ENCODE data around the gene SCN5A.
"Not testable (repeated sequence)": the region's sequence is repeated elsewhere in the genome, so short reads cannot be mapped to it uniquely, and the experiment has no call there.

Gene SCN5A

DNA sequence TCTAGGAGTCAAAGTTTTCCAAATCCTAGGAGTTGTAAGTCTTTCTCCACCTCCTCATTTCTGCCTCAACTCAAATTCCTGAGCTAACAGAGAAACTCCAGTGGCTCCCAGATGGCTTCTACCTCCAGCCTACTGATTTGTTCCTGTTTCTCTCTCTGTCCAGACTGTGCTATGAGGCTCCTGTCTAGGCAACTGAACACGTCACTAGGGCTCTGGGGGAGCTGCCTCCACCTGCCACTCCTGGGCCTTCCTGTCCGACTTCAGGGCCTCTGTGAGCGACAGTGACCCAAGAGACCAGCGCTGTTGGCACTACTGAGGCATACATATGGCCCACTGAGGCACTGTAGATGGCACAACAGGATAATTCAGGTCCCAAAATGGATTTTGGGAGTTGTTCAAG, 82.0 kb downstream of the SCN5A start:
- TF ChIP-seq, protein P1, sequence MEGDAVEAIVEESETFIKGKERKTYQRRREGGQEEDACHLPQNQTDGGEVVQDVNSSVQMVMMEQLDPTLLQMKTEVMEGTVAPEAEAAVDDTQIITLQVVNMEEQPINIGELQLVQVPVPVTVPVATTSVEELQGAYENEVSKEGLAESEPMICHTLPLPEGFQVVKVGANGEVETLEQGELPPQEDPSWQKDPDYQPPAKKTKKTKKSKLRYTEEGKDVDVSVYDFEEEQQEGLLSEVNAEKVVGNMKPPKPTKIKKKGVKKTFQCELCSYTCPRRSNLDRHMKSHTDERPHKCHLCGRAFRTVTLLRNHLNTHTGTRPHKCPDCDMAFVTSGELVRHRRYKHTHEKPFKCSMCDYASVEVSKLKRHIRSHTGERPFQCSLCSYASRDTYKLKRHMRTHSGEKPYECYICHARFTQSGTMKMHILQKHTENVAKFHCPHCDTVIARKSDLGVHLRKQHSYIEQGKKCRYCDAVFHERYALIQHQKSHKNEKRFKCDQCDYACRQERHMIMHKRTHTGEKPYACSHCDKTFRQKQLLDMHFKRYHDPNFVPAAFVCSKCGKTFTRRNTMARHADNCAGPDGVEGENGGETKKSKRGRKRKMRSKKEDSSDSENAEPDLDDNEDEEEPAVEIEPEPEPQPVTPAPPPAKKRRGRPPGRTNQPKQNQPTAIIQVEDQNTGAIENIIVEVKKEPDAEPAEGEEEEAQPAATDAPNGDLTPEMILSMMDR (IDR thresholded peaks at IDR 0.05; ENCODE audit: low read length) = no peak
- no peak for TF ChIP-seq EZH2 (optimal IDR thresholded peaks at IDR 0.05; ENCODE audit: low read depth, low read length)
- no peak for TF ChIP-seq EZH2phosphoT487 (IDR thresholded peaks at IDR 0.05; ENCODE audit: low read length)
- Histone ChIP-seq H3K36me3 (replicated peaks; ENCODE audit: insufficient read depth, low read length) (no peaks in the 10 kb centered on the region), H3K79me2 (ENCODE audit: low read length) (no peaks in the 10 kb centered on the region), H3K4me1 (ENCODE audit: low read length) (no peaks in the 10 kb centered on the region), H3K9ac (ENCODE audit: low read length) (no peak overlapping the region), H3K9me2 (replicated peaks; ENCODE audit: insufficient read depth, low read length) (no peaks in the 10 kb centered on the region), H3K4me2 (ENCODE audit: low read depth, low read length) (no peak overlapping the region), H4K20me1 (ENCODE audit: insufficient read depth, low read length) (no peaks in the 10 kb centered on the region), H3K27ac (ENCODE audit: low read length) (no peak overlapping the region), H2AFZ (ENCODE audit: low read length) (no peak overlapping the region), H3K4me3 (ENCODE audit: low read length) (no peak overlapping the region), H3K9me3 (replicated peaks; ENCODE audit: insufficient read depth, low read length) (no peaks in the 10 kb centered on the region), H3K27me3 (replicated peaks; ENCODE audit: insufficient read depth, low read length) (no peaks in the 10 kb centered on the region), H3F3A (ENCODE audit: insufficient read depth, low read length) (no peaks in the 10 kb centered on the region)
- no peak for DNase-seq

DNA sequence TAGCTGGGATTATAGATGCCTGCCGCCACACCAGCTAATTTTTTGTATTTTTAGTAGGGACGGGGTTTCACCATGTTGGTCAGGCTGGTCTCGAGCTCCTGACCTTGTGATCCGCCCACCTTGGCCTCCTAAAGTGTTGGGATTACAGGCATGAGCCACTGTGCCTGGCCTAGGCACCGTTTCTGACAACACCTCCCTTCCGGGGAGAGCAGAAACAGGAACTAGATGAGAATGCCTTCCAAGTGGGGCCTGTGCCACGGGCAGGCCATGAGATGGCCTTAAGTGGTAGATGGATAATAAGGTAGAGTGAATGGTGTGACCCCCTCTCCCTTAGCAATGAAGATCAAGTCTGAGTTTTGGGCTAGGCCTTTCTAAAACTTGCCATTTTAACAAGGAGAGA, 82.7 kb downstream of the SCN5A start:
- not testable (repeated sequence) for DNase-seq; H4K20me1 ChIP-seq (ENCODE audit: insufficient read depth, low read length); H3K36me3 ChIP-seq (replicated peaks; ENCODE audit: insufficient read depth, low read length)

DNA sequence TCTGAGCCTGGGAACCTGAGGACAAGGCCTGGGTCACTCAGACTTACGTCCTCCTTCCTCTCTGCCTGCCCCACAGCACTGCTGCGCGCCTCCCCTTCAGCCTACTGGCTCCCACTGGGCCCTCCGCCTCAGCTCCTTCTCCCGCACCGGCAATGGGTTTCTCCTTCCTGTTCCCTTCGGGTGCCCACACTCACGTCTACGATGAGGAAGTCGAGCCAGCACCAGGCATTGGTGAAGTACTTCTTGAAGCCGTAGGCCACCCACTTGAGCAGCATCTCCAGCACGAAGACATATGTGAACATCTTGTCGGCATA, 83.3 kb downstream of the SCN5A start:
- no peak overlapping the region for H3K27ac ChIP-seq (ENCODE audit: low read length)
- H3K9me2 ChIP-seq (replicated peaks; ENCODE audit: insufficient read depth, low read length) = no peaks in the 10 kb centered on the region
- H2AFZ ChIP-seq (ENCODE audit: low read length) = no peak overlapping the region
- no peaks in the 10 kb centered on the region for H3K27me3 ChIP-seq (replicated peaks; ENCODE audit: insufficient read depth, low read length)
- no peaks in the 10 kb centered on the region for H3K79me2 ChIP-seq (ENCODE audit: low read length)
- no peaks in the 10 kb centered on the region for H3K4me1 ChIP-seq (ENCODE audit: low read length)
- no peaks in the 10 kb centered on the region for H3F3A ChIP-seq (ENCODE audit: insufficient read depth, low read length)
- H3K4me2 ChIP-seq (ENCODE audit: low read depth, low read length) = no peak overlapping the region
- no peaks in the 10 kb centered on the region for H3K36me3 ChIP-seq (replicated peaks; ENCODE audit: insufficient read depth, low read length)
- H3K9ac ChIP-seq (ENCODE audit: low read length) = no peak overlapping the region
- H3K9me3 ChIP-seq (replicated peaks; ENCODE audit: insufficient read depth, low read length) = no peaks in the 10 kb centered on the region
- H4K20me1 ChIP-seq (ENCODE audit: insufficient read depth, low read length) = no peaks in the 10 kb centered on the region
- TF ChIP-seq EZH2 (optimal IDR thresholded peaks at IDR 0.05; ENCODE audit: low read depth, low read length) (no peak), EZH2phosphoT487 (IDR thresholded peaks at IDR 0.05; ENCODE audit: low read length) (no peak)
- TF ChIP-seq, protein P1 (IDR thresholded peaks at IDR 0.05; ENCODE audit: low read length) = no peak
- no peak for DNase-seq
- H3K4me3 ChIP-seq (ENCODE audit: low read length) = no peak overlapping the region

More for the DNA sequence above, 82.7 kb downstream of the SCN5A start:
- H3K79me2 ChIP-seq (ENCODE audit: low read length); H3K9ac ChIP-seq (ENCODE audit: low read length); H3K9me3 ChIP-seq (replicated peaks; ENCODE audit: insufficient read depth, low read length); H3K27me3 ChIP-seq (replicated peaks; ENCODE audit: insufficient read depth, low read length); H2AFZ ChIP-seq (ENCODE audit: low read length); H3K4me3 ChIP-seq (ENCODE audit: low read length); H3K27ac ChIP-seq (ENCODE audit: low read length); H3K4me1 ChIP-seq (ENCODE audit: low read length); H3K4me2 ChIP-seq (ENCODE audit: low read depth, low read length); H3F3A ChIP-seq (ENCODE audit: insufficient read depth, low read length); H3K9me2 ChIP-seq (replicated peaks; ENCODE audit: insufficient read depth, low read length): not testable (repeated sequence)

DNA sequence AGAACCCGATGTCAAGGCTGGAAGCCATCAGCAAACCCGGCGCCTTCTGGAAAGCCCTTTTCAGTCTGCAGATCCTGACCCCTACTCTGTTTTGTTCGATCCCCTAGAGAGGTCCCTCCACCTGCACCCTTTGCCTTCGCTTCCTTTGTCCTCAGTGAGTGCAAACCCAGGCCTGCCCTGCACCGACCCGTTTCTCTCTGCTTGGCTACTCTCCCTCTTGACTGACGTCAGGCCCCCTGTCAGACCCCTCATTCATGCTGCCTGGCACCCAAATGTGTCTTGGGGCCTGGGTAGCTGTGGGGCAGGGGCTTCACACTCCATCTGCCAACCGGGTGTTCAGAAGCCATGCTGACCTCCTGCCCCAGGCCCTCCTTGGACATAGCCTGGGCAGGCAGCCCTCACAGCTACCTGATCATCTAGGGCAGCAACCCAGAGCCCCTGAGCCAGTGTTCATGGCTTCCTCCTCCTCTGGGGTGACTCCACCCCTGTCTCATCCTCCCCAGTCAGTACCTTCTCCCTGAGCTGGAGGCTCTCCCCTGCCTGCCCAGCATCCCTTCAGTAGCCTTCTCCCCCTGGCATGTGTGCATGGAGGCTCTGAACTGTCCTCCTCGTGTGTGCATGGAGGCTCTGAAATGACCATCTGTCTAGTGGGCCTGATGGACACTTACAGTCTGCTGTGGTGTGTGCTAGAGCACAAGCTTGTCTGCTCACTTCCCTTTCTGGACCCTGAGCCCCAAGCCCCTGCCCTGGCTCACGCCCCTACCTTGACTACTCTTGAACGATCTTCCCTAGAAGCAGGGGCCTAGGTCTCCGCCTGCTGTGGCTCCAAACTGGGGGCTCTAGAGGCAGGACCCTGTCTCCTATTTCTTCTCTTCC, 83.9 kb downstream of the SCN5A start:
- DNase-seq = no peak
- TF ChIP-seq, protein P1 (IDR thresholded peaks at IDR 0.05; ENCODE audit: low read length) = no peak
- TF ChIP-seq EZH2 (optimal IDR thresholded peaks at IDR 0.05; ENCODE audit: low read depth, low read length) (no peak), EZH2phosphoT487 (IDR thresholded peaks at IDR 0.05; ENCODE audit: low read length) (no peak)
- no peaks in the 10 kb centered on the region for H3K36me3 ChIP-seq (replicated peaks; ENCODE audit: insufficient read depth, low read length)
- H3K9me2 ChIP-seq (replicated peaks; ENCODE audit: insufficient read depth, low read length) = no peaks in the 10 kb centered on the region
- H3K27ac ChIP-seq (ENCODE audit: low read length) = no peak overlapping the region
- no peaks in the 10 kb centered on the region for H3K27me3 ChIP-seq (replicated peaks; ENCODE audit: insufficient read depth, low read length)
- H4K20me1 ChIP-seq (ENCODE audit: insufficient read depth, low read length) = no peaks in the 10 kb centered on the region
- no peak overlapping the region for H2AFZ ChIP-seq (ENCODE audit: low read length)
- no peaks in the 10 kb centered on the region for H3K4me1 ChIP-seq (ENCODE audit: low read length)
- no peaks in the 10 kb centered on the region for H3K79me2 ChIP-seq (ENCODE audit: low read length)
- H3K4me2 ChIP-seq (ENCODE audit: low read depth, low read length) = no peak overlapping the region
- no peaks in the 10 kb centered on the region for H3F3A ChIP-seq (ENCODE audit: insufficient read depth, low read length)
- H3K4me3 ChIP-seq (ENCODE audit: low read length) = no peak overlapping the region
- no peak overlapping the region for H3K9ac ChIP-seq (ENCODE audit: low read length)
- no peaks in the 10 kb centered on the region for H3K9me3 ChIP-seq (replicated peaks; ENCODE audit: insufficient read depth, low read length)

Measured in MM.1S (cell line).